Measurements from ENCODE around the gene RLN3. TPM values are rescaled to one million over a fixed set of nuclear protein-coding genes. Genes with fewer than 3 reads are reported as not detected.

RLN3 gene
- total RNA-seq, 1 donor from 2014 or later, result not detected

DNA sequence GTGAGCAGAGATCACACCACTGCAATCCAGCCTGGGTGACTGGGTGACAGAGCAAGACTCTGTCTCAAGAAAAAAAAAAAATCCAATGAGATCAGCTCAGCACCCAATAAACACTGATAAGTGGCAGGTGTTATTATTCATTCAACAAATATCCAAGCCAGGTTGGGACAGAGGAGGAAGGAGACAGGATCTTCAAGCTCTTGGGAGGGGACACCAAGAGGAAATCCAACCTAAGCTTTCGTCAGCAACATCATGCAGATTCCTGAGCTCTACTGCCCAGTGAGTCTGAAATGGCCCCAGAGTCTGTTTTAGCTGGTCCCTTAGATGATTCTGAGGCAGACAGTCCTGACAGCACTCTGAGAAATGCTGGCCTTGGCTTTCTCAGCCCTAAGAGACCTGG, 29.5 kb upstream of the RLN3 start:
- Mint-ChIP-seq H3K4me1 (ENCODE audit: low read depth) (peaks cover 19% of the 10 kb centered on the region), H3K9me3 (peaks cover 8% of the 10 kb centered on the region), H3K36me3 (ENCODE audit: low read depth) (peaks cover 25% of the 10 kb centered on the region), H3K27ac (no peak overlapping the region), H3K27me3 (ENCODE audit: low read depth) (no peaks in the 10 kb centered on the region), H3K4me3 (ENCODE audit: low read depth) (no peak overlapping the region)
- intact Hi-C loops (cut with micrococcal nuclease), result no loop called here
- no peak for DNase-seq (ENCODE audit: low spot score)

DNA sequence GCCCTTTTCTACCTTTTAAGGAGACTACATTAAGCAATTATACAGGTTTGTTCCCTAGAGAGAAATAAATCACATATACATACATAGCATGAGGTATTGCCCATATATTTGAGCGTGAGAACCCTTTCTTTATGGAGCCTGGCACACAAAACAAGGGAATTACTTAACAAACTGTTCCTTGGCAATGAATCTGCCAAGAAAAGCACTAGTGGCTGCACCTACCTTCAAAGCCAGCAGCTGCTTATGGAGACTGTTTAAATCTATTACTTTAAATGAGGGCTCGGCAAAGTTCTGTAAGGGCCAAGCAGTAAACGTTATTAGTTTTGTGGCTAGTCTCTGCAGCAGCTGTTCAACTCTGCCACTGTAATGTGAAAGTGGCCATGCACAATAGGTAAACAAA, 28.9 kb upstream of the RLN3 start:
- no peak overlapping the region for H3K27ac Mint-ChIP-seq
- no peaks in the 10 kb centered on the region for H3K27me3 Mint-ChIP-seq (ENCODE audit: low read depth)
- intact Hi-C loops (cut with micrococcal nuclease), result no loop called here
- H3K36me3 Mint-ChIP-seq (ENCODE audit: low read depth), result peaks cover 25% of the 10 kb centered on the region
- H3K9me3 Mint-ChIP-seq, result peaks cover 8% of the 10 kb centered on the region
- DNase-seq (ENCODE audit: low spot score), result no peak
- H3K4me1 Mint-ChIP-seq (ENCODE audit: low read depth), result peaks cover 23% of the 10 kb centered on the region
- no peak overlapping the region for H3K4me3 Mint-ChIP-seq (ENCODE audit: low read depth)

DNA sequence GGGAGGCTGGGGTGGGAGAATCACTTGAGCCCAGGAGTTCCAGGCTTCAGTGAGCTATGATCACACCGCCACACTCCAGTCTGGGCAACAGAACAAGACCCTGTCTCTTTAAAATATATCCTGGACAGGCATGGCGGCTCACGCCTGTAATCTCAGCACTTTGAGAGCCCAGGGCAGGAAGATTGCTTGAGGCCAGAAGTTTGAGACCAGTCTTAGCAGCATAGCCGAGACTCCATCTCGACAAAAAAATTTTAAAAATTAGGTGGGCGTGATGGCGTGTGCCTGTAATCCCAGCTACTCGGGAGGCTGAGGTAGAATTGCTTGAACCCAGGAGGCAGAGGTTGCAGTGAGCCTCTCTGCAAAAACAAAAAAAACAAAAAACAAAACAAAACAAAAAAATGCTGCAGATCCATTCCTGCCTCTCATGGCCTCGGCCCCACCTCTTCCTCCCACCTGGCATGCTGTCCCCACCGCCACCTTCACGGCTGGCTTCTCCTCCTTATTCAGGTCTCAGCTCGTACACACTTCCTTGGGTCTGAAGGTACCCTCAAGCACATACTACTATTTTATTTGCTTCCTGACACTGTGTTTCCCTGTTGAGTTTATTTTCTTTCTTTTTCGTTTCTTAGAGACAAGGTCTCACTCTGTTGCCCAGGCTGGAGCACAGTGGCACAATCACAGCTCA, 27.1 kb upstream of the RLN3 start:
- Mint-ChIP-seq H3K27ac (peak overlapping the region; percentile 24), H3K36me3 (ENCODE audit: low read depth) (peaks cover 25% of the 10 kb centered on the region), H3K4me3 (ENCODE audit: low read depth) (no peak overlapping the region), H3K9me3 (peaks cover 8% of the 10 kb centered on the region), H3K27me3 (ENCODE audit: low read depth) (no peaks in the 10 kb centered on the region), H3K4me1 (ENCODE audit: low read depth) (peaks cover 35% of the 10 kb centered on the region)
- no peak for DNase-seq (ENCODE audit: low spot score)
- intact Hi-C loops (cut with micrococcal nuclease), result no loop called here

DNA sequence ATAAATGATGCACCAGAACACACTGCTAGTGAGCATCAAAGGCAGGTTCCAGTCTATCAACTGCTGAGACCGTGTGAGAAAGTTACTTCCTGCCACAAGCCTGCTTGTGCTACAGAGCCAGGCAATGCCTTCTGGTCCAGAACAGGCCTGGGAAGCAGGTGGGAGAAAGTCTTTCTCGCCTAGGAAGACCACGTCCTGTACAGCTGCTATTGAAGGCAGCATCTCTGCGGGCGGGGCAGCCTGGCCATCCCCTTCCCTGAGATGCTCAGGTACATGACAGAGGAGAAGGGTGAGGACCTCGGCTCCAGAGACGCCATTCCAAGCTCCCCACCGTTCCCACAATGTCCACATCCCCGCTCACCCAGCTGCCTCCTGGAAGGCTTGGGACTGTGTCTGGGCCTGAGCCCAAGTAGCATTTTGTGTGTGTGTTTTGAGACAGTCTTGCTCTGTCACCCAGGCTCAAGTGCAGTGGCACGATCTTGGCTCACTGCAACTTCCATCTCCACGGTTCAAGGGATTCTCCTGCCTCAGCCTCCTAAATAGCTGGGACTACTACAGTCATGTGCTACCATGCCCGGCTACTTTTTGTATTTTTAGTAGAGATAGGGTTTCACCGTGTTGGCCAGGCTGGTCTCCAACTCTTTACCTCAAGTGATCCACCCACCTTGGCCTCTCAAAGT, 25.2 kb upstream of the RLN3 start:
- peak overlapping the region; percentile 92 for H3K27ac Mint-ChIP-seq
- intact Hi-C loops (cut with micrococcal nuclease), result no loop called here
- peaks cover 38% of the 10 kb centered on the region for H3K4me1 Mint-ChIP-seq (ENCODE audit: low read depth)
- DNase-seq (ENCODE audit: low spot score), result no peak
- peaks cover 8% of the 10 kb centered on the region for H3K9me3 Mint-ChIP-seq
- no peaks in the 10 kb centered on the region for H3K27me3 Mint-ChIP-seq (ENCODE audit: low read depth)
- peaks cover 25% of the 10 kb centered on the region for H3K36me3 Mint-ChIP-seq (ENCODE audit: low read depth)
- peak overlapping the region; percentile 55 for H3K4me3 Mint-ChIP-seq (ENCODE audit: low read depth)

DNA sequence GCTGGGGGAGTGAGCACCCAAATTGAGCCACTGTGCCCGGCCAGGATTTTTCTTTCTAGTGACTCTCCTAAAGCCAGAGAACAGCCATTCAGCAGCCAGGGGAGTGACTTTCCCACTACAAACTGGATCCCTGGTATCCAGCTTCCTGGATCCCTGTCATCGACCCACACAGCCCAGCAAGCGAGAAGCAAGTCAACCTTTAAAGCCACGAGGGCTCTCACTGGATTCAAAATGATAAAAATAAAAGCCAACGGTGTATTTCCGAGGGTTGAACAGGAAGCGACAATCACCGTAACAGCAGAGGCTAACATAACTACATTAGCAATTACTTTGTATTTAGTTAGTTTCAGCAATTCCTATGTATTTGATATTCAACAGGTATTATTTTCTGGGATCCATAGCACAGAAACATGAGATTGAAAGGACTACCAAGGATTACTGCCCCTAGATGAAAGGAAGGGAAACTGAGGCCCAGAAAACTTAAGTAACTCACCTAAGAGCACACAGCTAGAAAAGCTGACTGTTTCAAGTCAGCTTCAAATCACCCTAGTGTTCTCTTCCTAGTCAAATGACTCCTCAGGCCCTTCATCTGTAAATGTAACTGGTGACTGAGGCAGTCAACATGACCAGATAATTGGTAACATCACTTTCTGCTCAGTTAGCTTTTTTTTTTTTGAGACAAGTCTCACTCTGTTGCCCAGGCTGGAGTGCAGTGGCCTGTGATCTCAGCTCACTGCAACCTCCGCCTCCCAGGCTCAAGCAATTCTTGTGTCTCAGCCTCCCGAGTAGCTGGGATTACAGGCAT, 24.5 kb upstream of the RLN3 start:
- no peak for DNase-seq (ENCODE audit: low spot score)
- Mint-ChIP-seq H3K4me1 (ENCODE audit: low read depth) (peaks cover 38% of the 10 kb centered on the region), H3K4me3 (ENCODE audit: low read depth) (peak overlapping the region; percentile 55), H3K27me3 (ENCODE audit: low read depth) (no peaks in the 10 kb centered on the region), H3K36me3 (ENCODE audit: low read depth) (peaks cover 18% of the 10 kb centered on the region), H3K9me3 (peaks cover 8% of the 10 kb centered on the region), H3K27ac (peak overlapping the region; percentile 92)
- intact Hi-C loops (cut with micrococcal nuclease), result no loop called here

DNA sequence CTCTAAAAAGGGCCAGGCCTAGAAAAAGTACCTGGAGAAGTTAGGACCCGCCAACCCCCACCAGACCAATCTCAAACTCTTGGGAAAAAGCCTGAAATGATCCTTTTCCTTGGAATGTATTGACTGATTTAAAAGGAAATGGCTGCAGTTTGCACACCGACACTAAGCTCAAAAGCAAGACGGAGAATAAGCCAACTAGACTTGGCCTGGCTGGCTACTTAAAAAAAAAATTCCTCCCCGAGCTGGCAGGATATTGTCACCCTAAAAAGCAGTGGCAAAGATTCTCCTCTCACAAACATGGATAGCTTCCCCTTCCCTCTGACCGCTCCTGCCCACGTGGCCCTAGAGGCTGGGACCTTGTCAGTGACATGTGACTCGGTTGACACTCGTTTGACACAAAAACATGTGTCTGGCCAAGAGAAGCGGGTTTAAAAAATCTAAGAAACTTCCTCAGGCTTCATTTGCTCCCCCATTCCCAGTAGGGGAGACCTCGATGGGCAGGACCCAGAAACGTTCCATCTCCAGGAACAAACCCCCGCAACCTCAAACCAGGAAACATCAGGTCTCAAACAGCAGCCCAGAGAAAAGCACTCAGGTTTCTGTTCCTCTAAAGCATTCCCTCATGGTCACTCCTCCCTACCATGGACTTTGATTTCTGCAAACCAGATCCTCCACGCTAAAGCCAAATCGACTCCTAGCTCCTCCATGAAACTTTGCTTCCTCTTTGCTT, 23.2 kb upstream of the RLN3 start:
- peak overlapping the region; percentile 80 for H3K4me3 Mint-ChIP-seq (ENCODE audit: low read depth)
- intact Hi-C loops (cut with micrococcal nuclease), result loop anchor here (1.0 to 5.0 kb wide), 2 partner anchors 52 to 68 kb away; partner anchors contain the start of genes DCAF15 and MISP3
- peaks cover 7% of the 10 kb centered on the region for H3K36me3 Mint-ChIP-seq (ENCODE audit: low read depth)
- H3K27ac Mint-ChIP-seq, result peak overlapping the region; percentile 90
- H3K27me3 Mint-ChIP-seq (ENCODE audit: low read depth), result no peaks in the 10 kb centered on the region
- DNase-seq (ENCODE audit: low spot score), result no peak
- no peaks in the 10 kb centered on the region for H3K9me3 Mint-ChIP-seq
- peaks cover 38% of the 10 kb centered on the region for H3K4me1 Mint-ChIP-seq (ENCODE audit: low read depth)

DNA sequence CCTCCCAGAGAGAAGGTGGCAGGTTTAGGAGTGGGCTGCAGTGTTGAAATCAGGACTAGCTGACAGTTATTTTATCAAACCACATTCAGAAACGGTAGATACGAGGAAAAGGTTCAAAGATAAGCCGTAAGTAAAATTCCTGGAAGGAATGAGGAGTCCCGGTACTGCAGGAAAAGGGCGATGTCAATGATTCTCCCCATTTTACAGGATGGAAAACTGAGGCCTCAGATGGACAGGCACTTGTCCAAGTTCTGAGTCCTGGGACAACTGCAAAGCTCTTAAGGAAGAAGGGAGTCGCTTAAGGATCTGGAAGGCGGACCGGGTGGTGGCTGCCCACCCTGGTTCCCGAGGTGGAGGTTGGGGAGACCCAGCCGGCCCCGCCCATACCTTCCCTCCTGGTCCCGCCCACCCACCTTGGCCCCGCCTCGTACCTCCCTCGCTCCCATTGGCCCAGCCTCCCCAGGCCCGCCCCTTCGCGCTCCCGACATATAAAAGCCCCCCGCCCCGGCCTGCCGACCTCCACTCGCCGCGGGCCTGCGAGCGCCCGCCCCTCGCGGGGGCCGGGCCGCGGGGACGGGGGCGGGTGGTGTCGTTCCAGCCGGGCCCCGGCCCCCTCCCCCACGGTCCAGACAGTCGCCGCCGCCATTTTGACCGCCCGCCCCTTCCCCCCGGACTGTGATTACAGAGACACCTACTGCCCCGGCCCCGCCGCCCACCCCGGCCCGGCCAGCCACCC, 22.4 kb upstream of the RLN3 start:
- Mint-ChIP-seq H3K4me3 (ENCODE audit: low read depth) (peak overlapping the region; percentile 80), H3K9me3 (no peaks in the 10 kb centered on the region), H3K27me3 (ENCODE audit: low read depth) (no peaks in the 10 kb centered on the region), H3K4me1 (ENCODE audit: low read depth) (peaks cover 38% of the 10 kb centered on the region), H3K27ac (peak overlapping the region; percentile 90), H3K36me3 (ENCODE audit: low read depth) (peaks cover 4% of the 10 kb centered on the region)
- intact Hi-C loops (cut with micrococcal nuclease), result loop anchor here (1.0 to 5.0 kb wide), 4 partner anchors 19 to 125 kb away; partner anchors contain the start of genes DCAF15 and MISP3
- DNase-seq (ENCODE audit: low spot score), result peak; percentile 84

DNA sequence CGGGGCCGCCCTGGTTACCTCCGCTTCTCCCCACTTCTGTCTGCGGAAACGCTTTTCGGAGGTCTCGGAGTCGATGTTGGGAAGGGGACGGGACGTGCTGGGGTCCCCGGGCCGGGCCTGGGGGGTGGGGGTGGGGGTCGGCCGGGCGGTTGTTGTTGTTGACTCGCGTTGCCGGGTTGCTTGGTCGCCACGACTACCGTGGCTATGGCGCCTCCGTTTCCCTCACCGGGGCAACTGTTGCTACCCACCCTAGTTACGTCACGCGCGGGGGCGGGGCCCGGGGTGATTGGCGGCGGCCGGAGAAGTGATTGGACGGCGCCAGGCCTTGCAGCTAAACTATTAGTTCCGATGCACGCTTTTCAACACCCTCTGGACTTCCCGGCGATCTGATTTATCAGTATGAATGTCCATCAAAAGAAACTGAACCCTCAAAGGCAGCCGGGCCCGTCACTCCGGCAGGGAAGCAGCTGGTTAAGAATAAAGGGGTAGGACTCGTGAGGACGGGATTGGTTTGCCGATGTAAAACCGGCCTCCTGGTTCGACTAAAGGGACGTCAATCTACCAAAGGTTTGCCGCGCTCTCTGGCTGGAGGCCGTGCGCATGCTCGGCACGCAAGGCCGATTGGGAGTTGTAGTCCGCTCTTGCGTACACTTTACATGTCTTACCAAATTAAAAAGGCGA, 21.7 kb upstream of the RLN3 start, which contains the start of gene RFX1:
RFX1 (minus strand) TSS at position 236 of the 681 bp plus-strand sequence. CDS start 12,477 bp downstream, outside the sequence.
- peak; percentile 99 for DNase-seq (ENCODE audit: low spot score)
- no peaks in the 10 kb centered on the region for H3K27me3 Mint-ChIP-seq (ENCODE audit: low read depth)
- no peaks in the 10 kb centered on the region for H3K9me3 Mint-ChIP-seq
- intact Hi-C loops (cut with micrococcal nuclease), result loop anchor here (1.0 to 5.0 kb wide), 3 partner anchors 20 to 126 kb away; partner anchors contain the start of gene MISP3
- peaks cover under 1% of the 10 kb centered on the region for H3K36me3 Mint-ChIP-seq (ENCODE audit: low read depth)
- peak within 1 kb of the TSS; percentile 84 for H3K4me3 Mint-ChIP-seq (ENCODE audit: low read depth)
- peak within 1 kb of the TSS; percentile 94 for H3K27ac Mint-ChIP-seq
- peaks cover 34% of the 10 kb centered on the region for H3K4me1 Mint-ChIP-seq (ENCODE audit: low read depth)

DNA sequence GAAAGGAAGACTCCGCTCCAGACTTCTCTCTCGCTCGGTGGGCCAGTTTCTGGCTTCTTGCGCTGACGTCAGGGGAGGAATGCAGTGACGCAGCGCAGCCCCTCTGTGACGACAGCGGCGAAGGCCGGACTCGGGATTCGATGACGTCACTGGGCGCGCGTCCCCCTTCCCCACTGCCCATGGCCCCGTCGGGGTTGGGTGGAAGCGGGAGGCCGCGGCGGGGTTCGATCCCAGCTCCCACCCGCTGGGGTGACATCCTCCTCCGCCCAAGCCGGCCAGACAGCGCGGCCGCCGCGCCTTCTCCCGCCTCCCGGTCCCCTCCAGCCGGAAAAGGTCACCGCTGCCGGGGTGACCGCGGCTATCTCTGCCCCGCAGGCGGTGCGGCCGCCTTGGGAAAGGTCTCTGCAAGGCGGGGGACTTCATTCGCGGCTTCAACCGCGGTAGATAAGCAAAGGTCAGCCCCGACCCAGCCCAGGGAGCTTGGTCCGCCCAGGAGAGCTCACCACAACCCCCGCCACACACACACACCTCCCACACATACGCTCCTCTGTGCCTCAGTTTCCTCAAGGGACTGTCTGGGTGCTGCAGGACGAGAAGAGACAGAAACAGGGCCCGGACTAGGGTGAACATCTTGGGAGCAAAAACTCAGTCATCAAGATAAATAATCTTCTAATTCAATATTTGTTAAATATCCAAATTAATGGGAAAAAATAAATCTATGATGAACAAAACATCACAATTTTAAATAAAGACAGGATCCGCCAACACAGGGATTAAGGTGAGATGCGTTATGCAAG, 21.0 kb upstream of the RLN3 start:
- Mint-ChIP-seq H3K36me3 (ENCODE audit: low read depth) (no peaks in the 10 kb centered on the region), H3K4me3 (ENCODE audit: low read depth) (peak overlapping the region; percentile 84), H3K27ac (peak overlapping the region; percentile 94), H3K27me3 (ENCODE audit: low read depth) (no peaks in the 10 kb centered on the region), H3K4me1 (ENCODE audit: low read depth) (peaks cover 31% of the 10 kb centered on the region), H3K9me3 (no peaks in the 10 kb centered on the region)
- intact Hi-C loops (cut with micrococcal nuclease), result loop anchor here (1.0 to 5.0 kb wide), 3 partner anchors 21 to 127 kb away; partner anchors contain the start of gene MISP3
- DNase-seq (ENCODE audit: low spot score), result no peak

DNA sequence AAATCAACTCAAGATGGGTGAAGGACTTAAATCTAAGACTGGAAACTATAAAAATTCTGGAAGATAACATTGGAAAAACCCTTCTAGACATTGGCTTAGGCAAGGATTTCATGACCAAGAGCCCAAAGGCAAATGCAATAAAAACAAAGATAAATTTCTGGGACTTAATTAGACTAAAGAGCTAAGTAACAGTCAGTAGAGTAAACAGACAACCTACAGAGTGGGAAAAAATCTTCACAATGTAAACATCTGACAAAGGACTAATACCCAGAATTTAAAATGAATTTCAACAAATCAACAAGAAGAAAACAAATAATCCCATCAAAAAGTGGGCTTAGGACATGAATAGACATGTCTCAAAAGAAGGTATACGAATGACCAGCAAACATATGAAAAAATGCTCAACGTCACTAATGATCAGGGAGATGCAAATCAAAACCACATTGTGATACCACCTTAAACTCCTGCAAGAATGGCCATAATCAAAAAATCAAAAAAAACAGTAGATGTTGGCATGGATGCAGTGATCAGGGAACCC, 15.5 kb upstream of the RLN3 start:
- Mint-ChIP-seq H3K4me3 (ENCODE audit: low read depth) (no peak overlapping the region), H3K27ac (no peak overlapping the region), H3K27me3 (ENCODE audit: low read depth) (peaks cover 4% of the 10 kb centered on the region), H3K4me1 (ENCODE audit: low read depth) (peaks cover 3% of the 10 kb centered on the region), H3K36me3 (ENCODE audit: low read depth) (no peaks in the 10 kb centered on the region), H3K9me3 (no peaks in the 10 kb centered on the region)
- intact Hi-C loops (cut with micrococcal nuclease), result no loop called here
- no peak for DNase-seq (ENCODE audit: low spot score)

All from activated T-helper 2 cell treated with anti-CD3 and anti-CD28 coated beads, Interferon-gamma antibody, Interleukin-2, Interleukin-4, amounts not matched to agents 10 μg/mL and 5 μg/mL and 100 μg/mL, durations not matched to agents 14 hours and 24 hours and 36 hours (primary cell).